NCI-H1417 (cell line): Measurements from ENCODE around the gene PDE4DIP.
"Not testable (repeated sequence)": the region's sequence is repeated elsewhere in the genome, so short reads cannot be mapped to it uniquely, and the experiment has no call there.

Source experiments
- DNase-seq, 3 experiments: peaks; one replicate each; lab custom pipeline; 2025; lab: John Stamatoyannopoulos, UW

PDE4DIP gene

GRCh38 chr1:148844220-148844619 lies at the start of gene PDE4DIP:
Gene PDE4DIP, plus strand, starts transcription at chr1:148844428. Its CDS starts 347 bp downstream, at chr1:148844775.
- not testable (repeated sequence) for DNase-seq

DNA sequence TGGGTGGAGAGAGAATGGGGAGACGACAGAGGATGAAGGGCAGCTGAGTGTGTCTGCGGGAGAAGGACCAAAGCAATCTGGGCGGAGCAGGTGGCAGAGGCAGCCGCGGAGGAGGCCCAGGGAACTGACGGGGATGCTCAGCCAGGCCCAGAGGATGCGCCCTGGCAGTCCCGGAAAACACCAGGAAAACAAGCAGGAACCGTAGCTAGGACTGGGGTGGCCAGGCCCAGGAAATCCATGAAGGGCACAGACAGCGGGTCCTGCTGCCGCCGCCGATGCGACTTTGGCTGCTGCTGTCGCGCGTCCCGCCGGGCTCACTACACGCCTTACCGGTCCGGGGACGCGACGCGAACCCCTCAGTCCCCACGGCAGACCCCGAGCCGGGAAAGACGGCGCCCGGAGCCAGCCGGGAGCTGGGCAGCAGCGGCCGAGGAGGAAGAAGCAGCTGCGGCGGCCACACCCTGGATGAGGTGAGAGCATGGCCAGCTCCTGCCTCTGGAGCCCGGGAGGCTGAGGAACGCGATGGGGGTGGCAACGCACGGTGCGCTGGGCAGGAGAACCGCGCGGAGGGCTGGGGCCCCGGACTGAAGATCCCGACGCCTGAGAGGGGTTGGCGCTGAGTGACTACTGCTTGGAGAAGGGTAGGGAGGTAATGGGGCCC lies 35.8 kb upstream of the PDE4DIP start:
- not testable (repeated sequence) for DNase-seq

DNA sequence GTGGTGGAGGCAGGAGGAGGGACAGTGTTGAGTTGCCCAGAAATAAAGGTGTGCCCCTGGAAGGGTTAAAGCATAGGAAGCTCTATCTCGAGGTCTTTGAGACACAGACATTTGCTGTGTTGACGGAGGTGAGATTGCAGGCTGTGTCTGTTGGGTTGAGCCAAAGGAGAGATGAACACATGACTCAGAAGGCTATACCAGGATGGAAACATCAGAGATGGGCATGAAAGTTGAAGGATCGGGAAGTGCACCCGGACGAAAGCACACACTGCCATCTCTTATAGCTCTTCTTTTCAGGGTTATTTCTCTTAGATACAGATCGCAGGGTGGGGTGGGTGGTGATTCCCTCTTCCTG lies 35.3 kb upstream of the PDE4DIP start:
- DNase-seq, result not testable (repeated sequence)

DNA sequence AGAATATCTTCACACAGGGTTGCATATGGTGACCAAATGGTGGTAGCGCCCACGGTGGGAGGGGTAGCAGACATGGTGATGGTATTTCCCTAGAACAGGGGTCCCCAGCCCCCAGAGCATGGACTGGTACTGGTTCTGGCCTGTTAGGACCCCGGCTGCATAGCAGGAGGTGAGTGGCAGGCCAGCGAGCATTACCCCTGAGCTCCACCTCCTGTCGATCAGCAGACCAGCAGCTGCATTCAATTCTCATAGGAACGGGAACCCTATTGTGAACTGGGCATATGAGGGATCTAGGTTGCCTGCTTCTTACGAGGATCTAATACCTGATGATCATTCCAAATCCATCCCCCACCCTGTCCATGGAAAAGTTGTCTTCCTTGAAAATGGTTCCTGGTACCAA lies 22.0 kb upstream of the PDE4DIP start:
- DNase-seq, result not testable (repeated sequence)

GRCh38 chr1:148823822-148824221 lies 20.4 kb upstream of the PDE4DIP start:
- not testable (repeated sequence) for DNase-seq

GRCh38 chr1:148825029-148825428 lies 19.2 kb upstream of the PDE4DIP start:
- not testable (repeated sequence) for DNase-seq

DNA sequence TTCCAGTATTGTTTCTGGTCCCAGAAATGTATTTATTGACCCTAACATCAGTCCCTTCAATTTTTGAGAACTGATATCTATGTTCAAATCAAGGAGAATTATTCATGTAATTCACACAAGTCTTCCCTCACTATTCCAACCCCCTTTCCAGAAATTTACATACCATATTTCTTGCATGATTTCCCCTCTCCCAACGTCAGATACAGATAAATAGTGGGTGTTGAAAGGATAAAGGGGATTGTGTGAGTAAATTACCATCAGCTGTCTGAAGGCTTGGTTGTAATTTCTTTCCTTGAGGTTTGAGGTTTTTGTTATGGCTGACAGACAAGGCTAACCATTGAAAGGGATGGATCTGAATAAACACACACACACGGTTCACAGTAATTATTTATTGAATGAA lies 15.7 kb upstream of the PDE4DIP start:
- DNase-seq, result not testable (repeated sequence)

GRCh38 chr1:148828962-148829361 lies 15.3 kb upstream of the PDE4DIP start:
- not testable (repeated sequence) for DNase-seq

DNA sequence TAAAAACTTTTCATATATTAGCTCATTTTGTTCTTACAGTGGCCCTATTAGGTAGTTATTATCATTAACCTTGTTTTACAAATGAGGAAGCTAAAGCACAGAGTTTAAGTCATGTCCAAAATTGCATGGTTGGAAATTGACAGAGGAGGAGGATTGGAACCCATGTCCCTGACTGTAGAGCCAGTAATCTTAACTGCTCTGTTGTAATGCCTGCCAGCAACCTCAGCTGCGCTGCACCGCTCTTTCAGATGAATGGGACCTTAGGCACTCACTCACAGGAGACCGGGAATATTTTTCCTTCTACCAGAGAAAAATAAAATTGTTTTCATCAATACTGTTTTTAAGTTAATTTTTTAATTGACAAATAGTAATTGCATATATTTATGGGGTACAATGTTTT lies 14.9 kb upstream of the PDE4DIP start:
- not testable (repeated sequence) for DNase-seq

DNA sequence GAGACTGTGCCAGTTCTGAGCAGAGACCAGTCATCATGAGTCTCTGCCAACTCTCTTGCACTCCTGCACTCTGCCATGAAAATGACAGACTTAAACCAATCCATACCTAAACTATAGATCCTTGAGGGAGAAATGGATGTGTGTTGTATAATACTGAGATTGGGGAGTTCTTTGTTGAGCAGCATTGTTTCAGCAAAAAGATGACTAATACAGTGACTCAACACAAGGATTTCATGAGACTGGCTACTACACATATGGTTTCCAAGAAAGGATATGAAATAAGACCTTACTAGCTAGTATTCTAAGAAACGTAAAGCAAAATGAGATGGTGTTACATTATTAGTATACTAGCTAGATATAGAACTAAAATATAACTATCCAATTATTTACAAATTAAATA lies 3.0 kb upstream of the PDE4DIP start:
- not testable (repeated sequence) for DNase-seq

- DNase-seq, result not testable (repeated sequence)
Observed at GRCh38 chr1:148844651-148845050, 423 bp downstream of the PDE4DIP start.

DNA sequence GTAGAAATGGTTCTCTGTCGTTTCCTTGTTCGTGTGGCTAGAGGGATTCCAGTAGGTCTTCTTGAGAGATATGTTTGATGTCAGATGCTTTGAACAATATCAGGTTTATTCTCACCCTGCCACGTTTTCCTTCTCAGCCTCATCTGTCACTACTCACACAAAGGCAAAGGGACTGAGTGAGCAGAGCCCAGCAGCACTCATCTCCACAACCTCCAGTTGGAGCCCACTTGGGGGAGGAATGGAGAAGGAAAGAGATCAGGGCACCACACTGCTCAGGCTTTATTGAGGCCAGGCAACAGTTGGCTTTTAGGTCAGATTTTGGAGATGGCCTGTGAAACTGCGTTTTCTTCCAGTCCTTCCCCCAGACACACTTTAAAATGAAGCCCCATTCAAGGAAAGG lies 840 bp downstream of the PDE4DIP start:
- not testable (repeated sequence) for DNase-seq

DNA sequence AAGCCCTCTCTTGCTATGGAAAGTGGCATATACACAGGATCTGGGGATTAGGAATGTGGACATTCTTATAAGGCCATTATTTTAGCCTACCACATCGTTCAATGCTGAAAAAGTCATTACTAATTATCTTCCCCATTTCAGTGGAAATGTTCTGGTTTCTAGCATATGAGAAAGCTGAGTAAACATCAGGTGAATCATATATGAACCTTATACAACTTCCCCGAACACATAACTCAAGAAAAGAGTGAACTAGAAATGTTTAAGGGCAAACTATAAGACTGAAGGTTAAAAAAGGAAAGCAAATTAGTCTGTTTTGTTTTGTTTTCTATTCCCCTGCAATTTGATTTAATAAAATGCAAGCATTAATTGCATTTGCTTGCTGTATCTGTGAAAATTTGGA lies 6.1 kb downstream of the PDE4DIP start:
- DNase-seq, result not testable (repeated sequence)

DNA sequence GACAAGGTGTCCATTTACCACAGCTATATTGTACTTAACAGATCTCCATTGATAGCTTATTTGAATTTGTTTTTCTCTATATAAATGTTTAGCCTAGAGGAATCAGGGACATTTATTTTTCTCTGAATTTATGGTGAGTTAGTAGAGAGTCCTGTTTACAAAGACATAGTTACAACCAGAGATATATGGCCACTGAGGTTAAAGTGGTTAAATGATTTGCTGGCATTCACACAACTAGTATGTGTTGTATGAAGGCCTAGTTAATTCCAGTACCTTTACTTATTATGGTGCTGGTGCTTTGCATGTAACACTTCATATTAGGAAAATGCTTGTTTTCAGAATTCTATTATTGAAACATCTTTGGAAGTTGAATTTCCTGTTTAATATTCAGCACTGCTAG lies 6.6 kb downstream of the PDE4DIP start:
- not testable (repeated sequence) for DNase-seq

DNA sequence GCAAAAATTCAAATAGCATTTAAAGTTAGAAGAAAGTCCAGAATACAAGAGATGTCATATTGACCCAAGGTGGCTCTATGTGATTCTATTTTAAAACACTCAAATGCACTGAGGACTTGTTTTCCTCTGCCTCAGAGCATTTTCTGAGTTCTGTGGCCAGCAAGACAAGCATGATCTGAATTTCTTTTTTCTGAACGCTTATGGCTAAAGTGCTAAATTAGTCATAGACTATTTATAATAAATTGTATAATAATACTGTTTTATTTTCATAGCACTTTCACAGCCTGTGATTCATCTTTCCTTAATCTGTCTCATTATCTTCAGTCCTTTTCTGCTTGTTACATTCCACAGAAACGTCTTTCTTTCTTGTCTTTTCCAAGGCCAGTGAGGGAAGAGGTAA lies 7.5 kb downstream of the PDE4DIP start:
- not testable (repeated sequence) for DNase-seq

- DNase-seq, result not testable (repeated sequence)
Observed at GRCh38 chr1:148853363-148853762, 9.1 kb downstream of the PDE4DIP start.

DNA sequence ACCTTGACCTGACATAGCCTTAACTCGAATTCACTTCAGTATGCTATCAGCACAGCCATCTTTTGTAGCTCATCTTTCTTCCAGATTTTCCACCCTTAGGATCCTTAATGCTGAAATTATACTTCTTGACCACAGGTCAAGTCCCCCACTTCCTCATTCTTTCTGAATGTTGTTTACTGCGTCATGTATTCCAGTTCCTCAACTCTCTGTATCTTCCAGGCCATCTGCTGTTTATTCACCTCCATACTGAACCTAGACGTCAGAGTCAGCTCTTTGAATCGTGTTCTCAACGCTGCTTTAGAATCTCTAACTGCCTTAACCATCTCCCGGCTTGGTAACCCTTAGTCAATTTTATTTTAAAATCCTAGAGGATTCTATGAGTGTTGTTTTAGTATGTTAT lies 9.8 kb downstream of the PDE4DIP start:
- DNase-seq, result not testable (repeated sequence)

DNA sequence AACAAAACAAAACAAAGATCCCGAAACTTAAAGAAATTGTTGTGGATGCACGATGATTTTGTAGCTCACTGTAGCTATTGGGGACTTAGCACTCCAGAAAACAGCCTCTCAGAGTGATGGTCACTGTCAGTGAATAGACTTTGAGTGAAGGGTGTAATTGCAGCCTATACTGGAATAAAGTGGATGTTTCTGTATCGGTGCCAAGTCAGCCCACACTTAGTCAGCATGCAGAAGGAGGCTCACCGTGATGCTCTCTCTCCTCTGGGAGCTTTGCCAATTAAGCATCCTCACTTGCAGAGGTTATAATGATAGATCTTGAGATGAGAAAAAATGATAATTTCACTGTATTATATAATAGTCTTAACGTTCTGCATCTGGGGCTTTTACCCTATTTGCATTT lies 11.1 kb downstream of the PDE4DIP start:
- not testable (repeated sequence) for DNase-seq

DNA sequence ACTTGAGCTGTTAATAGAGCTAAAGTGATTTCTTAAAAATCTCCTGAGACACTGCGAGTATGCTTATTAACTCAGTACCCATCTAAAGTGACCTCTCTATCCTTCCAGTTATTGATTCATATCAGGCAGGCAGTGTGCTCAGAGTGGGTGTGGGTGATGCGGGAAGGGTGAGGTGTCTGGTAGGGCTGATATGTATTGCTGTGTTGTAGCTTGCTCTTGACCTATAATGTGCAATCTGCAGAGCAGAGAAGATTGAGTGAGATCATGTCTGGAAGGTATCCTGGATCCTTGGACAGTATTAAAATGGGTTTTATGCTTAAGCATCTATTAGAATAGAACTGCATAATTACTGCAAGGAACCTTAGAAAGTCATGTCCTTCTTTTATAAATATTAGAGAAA lies 15.8 kb downstream of the PDE4DIP start:
- DNase-seq, result not testable (repeated sequence)

DNA sequence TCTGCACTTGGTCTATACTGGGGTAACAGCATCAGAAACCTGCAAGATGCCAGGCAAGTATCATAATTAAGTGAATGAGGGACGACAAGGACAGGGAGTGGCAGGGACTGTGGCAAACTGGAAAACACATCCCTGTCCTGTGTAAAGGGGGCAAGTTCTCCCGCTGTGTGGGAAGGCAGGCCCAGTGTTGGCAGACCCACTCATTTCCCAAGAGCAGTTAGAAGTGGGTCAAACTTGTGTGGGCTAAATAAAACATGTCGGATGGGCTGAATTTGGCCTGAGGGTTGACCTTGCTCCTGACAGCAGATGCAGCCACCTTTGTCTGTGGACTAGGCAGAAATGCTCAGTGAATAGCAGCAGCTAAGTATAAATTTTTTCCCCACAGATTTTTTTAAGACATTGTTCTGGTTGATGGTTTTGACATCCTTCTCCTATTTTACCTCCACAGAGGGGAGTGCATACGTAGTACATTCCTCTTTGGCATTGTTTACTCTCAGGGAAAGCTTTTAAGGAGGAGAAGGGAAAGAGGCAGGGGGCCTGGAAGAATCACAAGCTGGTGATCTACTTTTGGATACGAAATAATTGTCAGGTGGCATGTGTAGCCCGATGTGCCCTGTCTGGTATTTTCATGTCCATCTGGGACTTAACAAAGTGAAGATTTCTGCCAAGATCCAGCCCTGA lies 16.5 kb downstream of the PDE4DIP start:
- not testable (repeated sequence) for DNase-seq

GRCh38 chr1:148862590-148862989 lies 18.4 kb downstream of the PDE4DIP start:
- not testable (repeated sequence) for DNase-seq

DNA sequence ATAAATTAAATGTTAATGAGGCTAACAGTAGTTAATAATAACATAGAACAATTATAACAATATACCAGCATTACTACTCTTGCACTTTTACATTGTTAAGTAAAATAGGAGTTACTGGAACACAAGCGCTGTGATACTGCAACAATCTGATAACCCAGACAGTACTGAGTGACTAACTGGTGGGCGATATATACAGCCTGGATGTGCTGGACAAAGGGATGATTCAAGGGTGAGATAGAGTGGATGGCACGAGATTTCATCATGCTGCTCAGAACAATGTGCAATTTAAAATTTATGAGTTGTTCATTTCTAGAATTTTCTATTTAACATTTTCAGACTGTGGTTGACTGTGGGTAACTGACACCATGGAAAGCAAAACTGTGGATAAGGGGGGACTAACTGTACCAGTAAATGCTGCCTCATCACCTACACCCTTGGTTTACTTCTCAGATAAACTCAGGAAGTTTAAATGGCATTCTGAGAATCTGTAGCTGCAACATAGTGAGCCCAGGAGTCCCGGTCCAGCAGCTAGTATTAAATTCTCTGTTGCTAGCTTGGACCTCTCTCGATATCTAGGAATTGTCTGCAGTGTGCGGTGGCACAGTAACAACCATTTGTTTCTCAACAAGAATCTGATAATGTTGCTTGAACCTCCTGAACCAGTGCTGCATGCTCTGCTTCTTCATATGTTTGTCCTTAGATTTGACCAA lies 24.9 kb downstream of the PDE4DIP start:
- DNase-seq, result not testable (repeated sequence)

DNA sequence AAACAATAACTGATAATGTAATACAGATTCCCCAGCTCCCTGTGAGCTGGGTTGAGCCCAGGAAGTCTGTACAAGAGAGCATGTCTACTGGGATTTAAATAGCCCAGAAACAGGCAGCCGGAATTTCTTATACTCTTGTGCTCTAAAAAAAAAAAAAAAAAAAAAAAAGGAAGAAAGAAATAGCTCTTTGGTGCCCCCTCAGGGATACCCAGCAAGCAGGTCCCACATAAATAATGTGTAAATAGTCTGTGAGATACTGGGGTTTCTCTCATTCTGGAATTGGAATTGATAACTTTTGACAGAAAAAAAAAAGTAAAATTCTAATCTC lies 25.4 kb downstream of the PDE4DIP start:
- DNase-seq, result not testable (repeated sequence)
